OCI-LY3 (cell line): ENCODE data around the gene ZEB2.

Source experiments
- H2AFZ ChIP-seq: fragments of 200-600, 300-600 bp; shearing (Covaris generic); 2 replicates; pipeline ENCODE4 v1.6.0; 2014; ENCODE audit warnings: antibody characterized with exemption, low read depth, low read length
- H3K27ac ChIP-seq: fragments of 200-600, 300-600 bp; sonication (generic); 2 replicates; pipeline ENCODE4 v1.5.1; 2014; ENCODE audit warnings: mild to moderate bottlenecking, low read length, moderate library complexity, mixed read lengths
- H3K27me3 ChIP-seq: fragments of 200-600, 300-600 bp; sonication (generic); 2 replicates; pipeline ENCODE4 v1.6.1; 2014; ENCODE audit warnings: low read depth, low read length, mixed read lengths
- H3K36me3 ChIP-seq: fragments of 200-600, 300-600 bp; sonication (generic); replicated peaks from 2 replicates; pipeline ENCODE3; 2014; ENCODE audit warnings: low read depth, low read length, mixed read lengths
- H3K4me1 ChIP-seq: fragments of 300-600, 200-600 bp; sonication (generic); 2 replicates; pipeline ENCODE4 v1.6.1; 2014; ENCODE audit warnings: low read length, mixed read lengths
- H3K4me2 ChIP-seq: fragments of 200-600, 300-600 bp; sonication (generic); 2 replicates; pipeline ENCODE4 v1.6.1; 2014; ENCODE audit warnings: low read length, mixed read lengths
- H3K4me3 ChIP-seq: fragments of 300-600, 200-600 bp; sonication (generic); 2 replicates; pipeline ENCODE4 v1.5.1; 2014; ENCODE audit warnings: antibody characterized with exemption, mild to moderate bottlenecking, low read length, moderate library complexity
- H3K79me2 ChIP-seq: fragments of 300-600, 200-600 bp; shearing (Covaris generic); 2 replicates; pipeline ENCODE4 v1.6.1; 2014; ENCODE audit warnings: mild to moderate bottlenecking, low read length, mixed read lengths
- H3K9ac ChIP-seq: fragments of 300-600, 200-600 bp; shearing (Covaris generic); 2 replicates; pipeline ENCODE4 v1.6.0; 2014; ENCODE audit warnings: mild to moderate bottlenecking, low read length, moderate library complexity
- H3K9me3 ChIP-seq: fragments of 200-600, 300-600 bp; shearing (Covaris generic); 2 replicates; pipeline ENCODE4 v1.6.1; 2014; ENCODE audit warnings: low read length, mixed read lengths; ENCODE audit not compliant: insufficient read depth
- H4K20me1 ChIP-seq: fragments of 200-600, 300-600 bp; sonication (generic); 2 replicates; pipeline ENCODE4 v1.6.1; 2016; ENCODE audit warnings: low read length, mixed read lengths; ENCODE audit not compliant: insufficient read depth
- EZH2phosphoT487 ChIP-seq: fragments of 200-600 bp; shearing (Covaris generic); IDR thresholded peaks from 2 replicates; pipeline ENCODE4 v1.6.1; 2018; ENCODE audit warnings: antibody characterized with exemption, mixed run types, low read depth
- TF ChIP-seq, protein P1 (sequence below): fragments of 200-600, 300-600 bp; sonication (generic); IDR thresholded peaks from 2 replicates; pipeline ENCODE4 v1.5.1; 2014; ENCODE audit warnings: antibody characterized with exemption, low read length, low read depth

Gene ZEB2

GRCh38 chr2:144407262-144407661 is 112.7 kb downstream of the ZEB2 start:
- no peaks in the 10 kb centered on the region for H3K79me2 ChIP-seq

GRCh38 chr2:144405982-144406788 is 113.7 kb downstream of the ZEB2 start:
- H3K36me3 ChIP-seq = peaks cover 9% of the 10 kb centered on the region
- no peak overlapping the region for H3K27ac ChIP-seq
- H3K4me2 ChIP-seq = no peak overlapping the region
- H3K9me3 ChIP-seq = no peaks in the 10 kb centered on the region
- no peaks in the 10 kb centered on the region for H3K79me2 ChIP-seq
- H3K4me3 ChIP-seq = no peak overlapping the region
- TF ChIP-seq, protein P1, sequence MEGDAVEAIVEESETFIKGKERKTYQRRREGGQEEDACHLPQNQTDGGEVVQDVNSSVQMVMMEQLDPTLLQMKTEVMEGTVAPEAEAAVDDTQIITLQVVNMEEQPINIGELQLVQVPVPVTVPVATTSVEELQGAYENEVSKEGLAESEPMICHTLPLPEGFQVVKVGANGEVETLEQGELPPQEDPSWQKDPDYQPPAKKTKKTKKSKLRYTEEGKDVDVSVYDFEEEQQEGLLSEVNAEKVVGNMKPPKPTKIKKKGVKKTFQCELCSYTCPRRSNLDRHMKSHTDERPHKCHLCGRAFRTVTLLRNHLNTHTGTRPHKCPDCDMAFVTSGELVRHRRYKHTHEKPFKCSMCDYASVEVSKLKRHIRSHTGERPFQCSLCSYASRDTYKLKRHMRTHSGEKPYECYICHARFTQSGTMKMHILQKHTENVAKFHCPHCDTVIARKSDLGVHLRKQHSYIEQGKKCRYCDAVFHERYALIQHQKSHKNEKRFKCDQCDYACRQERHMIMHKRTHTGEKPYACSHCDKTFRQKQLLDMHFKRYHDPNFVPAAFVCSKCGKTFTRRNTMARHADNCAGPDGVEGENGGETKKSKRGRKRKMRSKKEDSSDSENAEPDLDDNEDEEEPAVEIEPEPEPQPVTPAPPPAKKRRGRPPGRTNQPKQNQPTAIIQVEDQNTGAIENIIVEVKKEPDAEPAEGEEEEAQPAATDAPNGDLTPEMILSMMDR = no peak
- no peak for TF ChIP-seq EZH2phosphoT487
- no peak overlapping the region for H3K9ac ChIP-seq
- H4K20me1 ChIP-seq = no peaks in the 10 kb centered on the region
- no peak overlapping the region for H2AFZ ChIP-seq
- H3K27me3 ChIP-seq = no peaks in the 10 kb centered on the region
- H3K4me1 ChIP-seq = peaks cover 10% of the 10 kb centered on the region

More at GRCh38 chr2:144407262-144407661, 112.7 kb downstream of the ZEB2 start:
- Histone ChIP-seq H3K27me3 (no peaks in the 10 kb centered on the region), H3K4me1 (peaks cover 4% of the 10 kb centered on the region), H3K27ac (no peak overlapping the region), H4K20me1 (no peaks in the 10 kb centered on the region), H3K4me3 (no peak overlapping the region), H3K4me2 (no peak overlapping the region), H3K36me3 (peaks cover 9% of the 10 kb centered on the region), H3K9ac (no peak overlapping the region), H3K9me3 (no peaks in the 10 kb centered on the region), H2AFZ (no peak overlapping the region)
- TF ChIP-seq EZH2phosphoT487 = no peak

DNA sequence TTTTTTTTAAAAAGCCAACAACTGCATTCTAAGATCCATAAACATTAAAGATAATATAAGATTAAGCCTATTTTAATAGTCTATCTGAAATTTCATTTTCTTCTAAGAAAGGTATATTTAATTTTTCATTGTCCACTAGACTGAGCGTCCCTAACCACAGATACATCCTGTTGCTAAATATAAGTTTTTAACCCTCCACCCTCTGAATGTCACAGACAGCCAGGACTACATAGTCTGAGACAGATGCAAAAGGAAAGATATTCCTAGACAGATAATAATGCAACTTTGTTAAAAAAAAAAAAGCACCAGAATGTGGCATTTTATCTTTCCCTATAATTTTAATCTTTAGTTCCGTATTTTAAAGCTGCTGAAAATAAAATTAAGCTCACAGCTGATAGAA is 114.6 kb downstream of the ZEB2 start:
- no peaks in the 10 kb centered on the region for H3K79me2 ChIP-seq
- peaks cover 14% of the 10 kb centered on the region for H3K4me1 ChIP-seq
- H3K9me3 ChIP-seq = no peaks in the 10 kb centered on the region
- H3K4me3 ChIP-seq = no peak overlapping the region
- no peaks in the 10 kb centered on the region for H4K20me1 ChIP-seq
- peaks cover 14% of the 10 kb centered on the region for H3K36me3 ChIP-seq
- H3K9ac ChIP-seq = no peak overlapping the region
- H3K27ac ChIP-seq = no peak overlapping the region
- no peaks in the 10 kb centered on the region for H3K27me3 ChIP-seq
- no peak overlapping the region for H3K4me2 ChIP-seq
- TF ChIP-seq EZH2phosphoT487 = no peak
- TF ChIP-seq, protein P1 = no peak
- no peak overlapping the region for H2AFZ ChIP-seq

DNA sequence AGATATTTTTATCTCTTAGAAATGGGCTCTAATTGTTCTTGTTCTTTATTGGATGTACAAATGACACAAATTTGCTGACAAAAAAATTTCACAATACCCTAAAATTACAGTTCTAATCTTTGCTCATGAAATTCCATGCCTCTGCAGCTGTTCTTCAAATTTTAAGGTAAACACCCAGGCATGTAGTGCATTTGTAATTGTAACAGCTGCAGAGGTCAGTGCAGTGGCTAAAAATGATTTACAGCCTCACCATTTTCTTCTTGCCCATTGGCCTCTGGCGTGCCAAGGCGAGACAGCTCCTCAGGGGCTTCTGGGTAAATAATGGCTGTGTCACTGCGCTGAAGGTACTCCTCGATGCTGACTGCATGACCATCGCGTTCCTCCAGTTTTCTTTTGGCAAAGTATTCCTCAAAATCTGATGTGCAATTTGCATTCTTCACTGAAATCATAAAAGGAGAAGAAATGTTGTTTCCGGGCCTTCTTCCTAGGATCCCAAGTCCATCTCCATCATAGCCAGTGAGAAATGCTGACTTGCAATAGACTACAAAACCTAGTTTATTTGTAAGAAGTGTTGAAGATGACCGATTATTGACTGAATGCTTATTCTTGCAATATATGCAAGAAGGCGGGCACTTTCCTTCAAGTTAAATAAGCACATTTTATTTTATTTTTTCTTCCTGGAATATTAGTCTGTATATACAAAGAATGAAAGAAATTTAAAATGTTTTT is 115.2 kb downstream of the ZEB2 start:
- H3K4me1 ChIP-seq = peaks cover 14% of the 10 kb centered on the region
- no peak overlapping the region for H3K4me2 ChIP-seq
- H3K36me3 ChIP-seq = peaks cover 20% of the 10 kb centered on the region

More for the DNA sequence above, 115.2 kb downstream of the ZEB2 start:
- Histone ChIP-seq H3K4me3 (no peak overlapping the region), H3K9me3 (no peaks in the 10 kb centered on the region), H3K79me2 (no peaks in the 10 kb centered on the region), H3K27ac (no peak overlapping the region), H4K20me1 (no peaks in the 10 kb centered on the region), H2AFZ (no peak overlapping the region), H3K9ac (no peak overlapping the region), H3K27me3 (no peaks in the 10 kb centered on the region)
- TF ChIP-seq EZH2phosphoT487 = no peak
- TF ChIP-seq, protein P1 = no peak
